HTR-8/SVneo (cell line): Measurements from ENCODE around the gene ABTB1.
"Not testable (repeated sequence)": the region's sequence is repeated elsewhere in the genome, so short reads cannot be mapped to it uniquely, and the experiment has no call there.

Source experiments
- DNase-seq: peaks from one replicate; pipeline ENCODE4 v3.0.0; 2011; ENCODE audit warnings: low spot score, mixed read lengths; ENCODE audit not compliant: insufficient read length
- FAIRE-seq: peaks from 2 replicates; lab custom pipeline; 2011; peaks lifted over from hg19 to GRCh38; lab: Jason Lieb, UNC

ABTB1 gene

DNA sequence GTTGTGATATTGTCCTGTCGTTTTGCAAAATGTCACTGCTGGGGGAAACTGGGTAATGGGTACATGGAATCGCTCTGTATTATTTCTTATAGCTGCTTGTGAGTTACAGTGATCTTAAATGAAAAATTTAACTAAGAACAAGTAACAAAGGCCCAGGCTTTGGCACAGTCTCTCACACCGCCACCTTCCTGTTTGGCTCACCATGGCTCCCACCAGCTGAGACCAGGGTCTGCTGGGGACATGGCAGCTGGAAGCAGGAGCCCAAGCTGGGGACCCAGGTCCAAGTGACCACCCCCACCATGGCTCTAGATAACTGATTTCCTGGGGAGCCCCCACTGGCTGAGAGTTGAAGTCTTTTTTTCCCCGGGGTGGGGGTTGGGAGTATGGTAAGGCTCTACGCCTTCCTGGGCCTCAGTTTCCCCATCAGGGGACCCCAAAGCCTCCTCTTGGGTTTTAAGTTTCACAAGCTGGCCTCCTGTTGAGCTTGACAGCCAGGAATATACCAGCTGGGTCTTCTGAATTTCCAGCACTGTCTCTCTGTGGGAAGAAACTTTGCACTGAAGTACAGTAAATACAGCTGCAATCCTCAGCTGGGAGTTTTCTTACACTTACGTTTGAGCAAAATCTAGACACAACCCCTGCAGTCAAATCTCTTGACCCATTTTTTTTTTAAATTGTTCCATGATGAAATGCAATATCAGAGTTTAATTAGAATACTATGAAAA is 26.1 kb downstream of the ABTB1 start:
- FAIRE-seq (no peak), DNase-seq (no peak)

DNA sequence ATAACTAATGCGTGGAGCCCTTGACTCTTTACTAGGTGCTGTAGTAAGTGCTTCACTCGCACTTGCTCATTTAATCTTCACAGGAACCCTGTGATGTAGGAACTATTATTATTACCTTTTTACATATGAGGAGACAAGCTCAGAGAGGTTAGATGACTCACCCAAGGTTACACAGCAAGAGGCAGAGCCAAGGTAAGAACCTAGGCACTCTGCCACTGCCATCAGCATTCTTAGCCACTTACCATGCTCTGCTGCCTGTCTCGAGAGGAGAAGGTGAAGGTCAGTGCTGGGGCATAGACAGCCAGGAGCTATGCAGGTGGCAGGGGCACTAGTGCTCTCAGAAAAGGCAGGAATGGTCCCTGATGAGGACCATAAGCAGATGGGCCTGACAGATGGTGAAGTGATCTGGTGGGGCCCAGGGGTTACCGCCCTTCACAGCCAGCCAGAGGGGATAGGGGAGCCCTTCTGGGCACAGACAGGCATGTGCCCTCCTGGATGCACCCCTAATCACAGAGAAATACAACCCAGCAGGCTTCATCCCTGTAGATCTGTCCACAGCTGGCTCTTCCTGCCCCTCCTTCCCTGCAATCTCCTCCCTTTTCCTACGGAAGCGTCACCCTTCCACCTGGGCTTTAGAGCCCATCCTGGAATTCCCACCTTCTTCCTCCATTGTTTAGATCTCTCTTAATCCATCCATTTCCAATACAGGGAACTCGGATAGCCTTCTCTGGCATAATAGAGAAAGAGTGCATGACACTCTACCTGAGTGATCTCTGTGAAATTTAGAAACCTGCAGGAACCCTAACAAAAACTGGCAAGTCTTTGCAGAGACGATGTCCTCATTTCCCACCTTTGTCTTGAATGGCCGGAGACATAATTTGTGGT is 26.9 kb downstream of the ABTB1 start:
- DNase-seq: no peak
- FAIRE-seq: no peak

DNA sequence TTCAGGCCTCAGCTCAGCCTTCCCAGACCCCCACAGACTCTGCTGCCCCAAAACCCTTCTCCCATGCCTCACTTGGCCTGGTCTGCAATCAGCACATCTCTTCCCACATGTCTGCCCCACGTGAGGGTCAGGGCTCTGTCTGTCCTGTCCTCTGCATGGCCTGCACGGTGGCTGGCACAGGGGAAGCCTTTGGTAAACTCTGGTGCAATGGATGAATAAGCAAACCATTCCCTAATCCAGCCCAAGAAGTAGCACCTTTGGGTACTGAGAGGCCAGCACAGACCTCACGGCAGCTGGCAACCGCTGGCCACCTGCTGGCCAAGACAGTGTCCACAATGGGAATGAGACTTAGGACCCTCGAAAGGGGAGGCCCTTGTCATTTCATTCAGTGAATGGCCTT is 27.7 kb downstream of the ABTB1 start:
- no peak for DNase-seq
- FAIRE-seq: no peak

DNA sequence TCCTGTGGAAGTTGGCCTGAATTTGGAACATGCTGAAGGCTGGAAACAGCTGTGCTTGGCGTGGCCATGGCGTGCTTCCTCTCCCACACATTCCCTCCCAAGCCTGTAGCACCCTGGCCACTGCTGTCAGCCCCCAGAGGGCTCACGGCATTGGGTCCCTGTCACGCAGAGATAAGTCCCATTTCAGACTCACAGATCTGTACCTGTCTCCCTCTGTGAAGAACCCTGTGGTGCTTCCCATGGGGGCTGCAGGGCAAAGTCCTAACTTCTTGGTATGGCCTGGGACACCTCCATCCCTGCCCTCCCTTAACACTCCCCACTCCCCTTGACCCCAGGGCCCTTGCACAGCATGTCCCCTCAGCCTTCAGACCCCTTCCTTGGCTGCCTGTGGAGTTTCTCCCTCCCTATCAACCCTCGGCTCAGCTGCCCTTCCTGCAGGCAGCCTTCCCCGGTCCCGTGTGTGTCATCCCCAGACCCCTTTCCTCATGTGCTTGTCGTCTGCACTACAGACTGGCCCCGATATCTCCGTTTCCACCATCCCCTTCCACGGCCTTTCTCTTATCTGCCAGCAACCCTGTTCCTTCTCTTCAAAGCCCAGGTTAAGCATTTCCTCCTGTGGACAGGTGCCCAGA is 28.6 kb downstream of the ABTB1 start:
- no peak for DNase-seq
- no peak for FAIRE-seq

DNA sequence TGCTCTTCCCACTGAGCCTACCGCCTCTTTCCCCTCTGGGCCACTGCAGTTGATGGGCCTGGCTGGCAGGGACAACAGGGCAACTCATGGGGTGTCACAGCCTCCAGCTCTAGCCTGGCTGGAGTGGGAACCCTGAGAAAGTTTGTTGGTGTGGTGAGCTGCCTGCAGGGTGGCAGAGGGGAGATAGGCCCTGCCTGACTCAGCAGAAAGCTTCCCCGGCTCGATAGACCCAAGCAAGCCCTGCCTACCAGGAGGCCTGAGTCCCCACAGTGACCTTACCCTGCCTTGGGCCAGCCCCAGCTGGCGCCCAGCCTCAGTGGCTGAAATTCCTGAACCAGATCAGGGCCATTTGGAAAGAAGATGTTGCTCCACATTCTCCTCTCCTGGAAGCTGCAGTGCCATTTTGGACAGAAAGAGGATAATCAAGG is 29.4 kb downstream of the ABTB1 start:
- DNase-seq: no peak
- FAIRE-seq: no peak

DNA sequence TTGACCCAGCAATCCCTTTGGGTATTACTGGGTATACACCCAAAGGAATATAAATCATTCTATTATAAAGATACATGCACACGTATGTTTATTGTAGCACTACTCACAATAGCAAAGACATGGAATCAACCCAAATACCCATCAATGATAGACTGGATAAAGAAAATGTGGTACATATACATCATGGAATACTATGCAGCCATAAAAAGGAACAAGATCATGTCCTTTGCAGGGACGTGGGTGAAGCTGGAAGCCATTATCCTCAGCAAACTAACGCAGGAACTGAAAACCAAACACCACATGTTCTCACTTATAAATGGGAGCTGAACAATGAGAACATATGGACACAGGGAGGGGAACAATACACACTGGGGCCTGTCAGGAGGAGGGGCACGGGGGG is 32.1 kb downstream of the ABTB1 start:
- DNase-seq, FAIRE-seq: not testable (repeated sequence)

DNA sequence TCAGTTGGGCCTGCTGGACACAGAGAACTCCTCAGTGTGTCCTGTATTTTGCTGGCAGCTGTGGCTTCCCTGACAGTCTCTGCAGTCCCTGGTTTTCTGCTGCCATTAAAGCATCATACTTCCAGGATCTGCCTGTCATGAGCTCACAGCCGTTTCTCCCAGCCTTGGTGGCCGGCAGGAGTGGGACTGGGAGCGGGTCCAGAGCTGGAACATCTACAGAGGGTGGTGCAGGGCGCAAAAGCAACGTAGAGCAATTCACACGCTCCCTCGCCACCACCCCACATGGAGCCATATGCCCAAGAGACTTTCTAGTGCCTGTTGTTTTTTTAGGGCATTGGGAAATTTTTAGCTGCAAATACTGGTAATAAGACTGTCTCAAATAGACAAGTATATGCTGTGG is 33.6 kb downstream of the ABTB1 start:
- DNase-seq (no peak), FAIRE-seq (no peak)

DNA sequence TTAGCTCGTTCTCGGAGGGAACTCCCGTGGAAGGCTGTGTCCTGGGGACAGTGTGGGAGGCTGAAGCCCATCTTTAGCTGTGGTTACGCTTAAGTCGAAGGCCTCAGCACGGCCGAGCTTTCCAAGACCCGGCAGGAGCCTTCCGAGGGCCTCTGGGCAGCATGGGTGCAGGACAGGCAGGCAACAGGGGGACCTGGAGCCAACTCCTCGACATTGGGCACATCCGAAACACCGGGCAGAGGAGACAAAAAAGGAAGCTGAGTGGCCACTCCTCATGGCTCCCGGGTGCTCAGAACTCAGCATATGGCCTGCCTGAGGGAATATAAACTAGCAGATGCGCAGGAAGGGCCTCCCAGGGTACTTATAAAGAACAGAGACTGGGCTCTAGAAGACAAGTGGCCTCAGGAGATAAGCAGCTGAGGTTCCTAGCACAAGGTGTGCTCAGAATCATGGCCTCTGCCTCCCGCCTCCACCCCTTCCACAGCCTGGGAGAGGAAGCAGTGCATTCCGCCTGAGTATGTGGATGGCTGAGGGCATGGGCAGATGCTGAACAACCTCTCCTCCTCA is 34.1 kb downstream of the ABTB1 start:
- no peak for DNase-seq
- no peak for FAIRE-seq

DNA sequence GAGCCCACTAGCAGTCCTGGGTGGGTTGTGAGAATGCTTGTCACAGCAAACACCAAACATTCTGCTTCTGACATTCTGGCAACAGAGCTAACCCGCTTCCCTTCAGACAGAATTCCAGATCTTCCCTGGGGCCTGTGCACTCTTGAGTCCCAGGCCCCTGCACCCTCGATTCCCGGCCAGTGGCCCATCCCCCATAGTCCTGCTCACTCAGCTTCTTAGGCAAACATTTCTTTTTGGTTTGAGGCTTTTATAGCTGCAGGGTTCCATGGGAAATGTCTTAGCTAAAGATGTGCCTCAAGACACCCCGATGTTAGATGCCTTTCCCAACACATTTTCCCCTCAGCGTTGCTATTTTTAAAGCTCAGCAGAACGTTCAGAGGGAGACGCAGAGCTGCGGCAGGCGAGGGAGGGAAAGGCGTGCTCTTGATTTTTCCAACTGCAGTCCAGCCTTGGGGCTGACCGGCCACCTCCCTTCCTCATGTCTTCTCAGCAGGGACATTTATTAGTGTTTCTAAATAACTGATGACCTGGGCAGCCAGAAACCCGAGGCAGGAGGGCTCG is 35.2 kb downstream of the ABTB1 start:
- FAIRE-seq (no peak), DNase-seq (no peak)

DNA sequence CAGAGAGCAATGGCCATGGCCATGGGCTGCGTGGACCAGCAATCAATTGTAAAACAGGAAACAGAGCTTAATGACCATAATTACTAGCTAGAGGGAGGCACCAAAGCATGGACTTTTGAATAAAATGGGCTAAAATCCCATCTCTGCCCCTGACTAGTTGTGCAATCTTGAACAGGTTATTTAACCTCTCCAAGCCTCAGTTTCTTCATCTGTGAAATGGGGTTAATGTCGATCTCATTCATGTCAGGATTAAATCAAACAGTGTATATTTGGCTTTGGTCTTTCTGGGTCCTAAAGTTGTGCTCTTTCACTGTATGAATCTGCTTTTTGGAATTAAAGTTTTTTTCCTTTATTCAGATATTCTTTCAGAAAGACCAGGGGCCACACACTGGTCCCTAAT is 36.1 kb downstream of the ABTB1 start:
- DNase-seq: no peak
- no peak for FAIRE-seq

DNA sequence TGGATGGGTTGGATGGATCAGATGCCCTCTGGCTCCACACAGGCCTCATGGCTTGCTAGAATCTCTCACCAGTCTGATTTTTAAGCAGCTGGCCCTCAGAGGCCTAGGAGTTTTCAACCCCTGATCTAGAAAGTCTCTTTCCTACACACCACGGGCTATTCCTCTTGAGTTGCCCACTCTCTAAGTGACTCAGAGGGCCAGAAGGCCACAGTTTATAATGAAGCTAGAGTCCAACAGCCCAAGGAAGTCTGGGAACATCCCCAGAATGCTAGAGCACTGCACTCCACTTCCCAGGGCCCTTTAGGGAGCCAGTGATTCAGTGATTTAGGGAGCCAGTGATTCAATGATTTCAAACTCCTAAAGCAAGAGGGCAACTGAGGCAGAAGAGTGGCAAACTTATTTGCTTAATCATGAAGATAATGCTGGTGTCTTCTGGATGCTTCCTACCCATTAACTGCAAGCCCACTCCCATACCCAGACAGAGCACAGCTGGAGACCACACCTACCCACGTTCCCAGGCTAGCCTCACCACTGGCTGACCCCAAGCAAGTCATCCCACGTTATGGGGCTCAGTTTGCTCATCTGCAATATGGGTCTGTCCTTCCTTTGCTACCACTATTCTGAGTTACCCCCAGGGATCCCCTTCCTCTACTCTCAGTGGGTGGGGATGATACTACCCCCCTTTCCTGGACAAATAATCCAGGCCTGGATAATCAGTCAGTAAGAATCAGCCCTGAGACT is 36.7 kb downstream of the ABTB1 start:
- DNase-seq: no peak
- FAIRE-seq: no peak

DNA sequence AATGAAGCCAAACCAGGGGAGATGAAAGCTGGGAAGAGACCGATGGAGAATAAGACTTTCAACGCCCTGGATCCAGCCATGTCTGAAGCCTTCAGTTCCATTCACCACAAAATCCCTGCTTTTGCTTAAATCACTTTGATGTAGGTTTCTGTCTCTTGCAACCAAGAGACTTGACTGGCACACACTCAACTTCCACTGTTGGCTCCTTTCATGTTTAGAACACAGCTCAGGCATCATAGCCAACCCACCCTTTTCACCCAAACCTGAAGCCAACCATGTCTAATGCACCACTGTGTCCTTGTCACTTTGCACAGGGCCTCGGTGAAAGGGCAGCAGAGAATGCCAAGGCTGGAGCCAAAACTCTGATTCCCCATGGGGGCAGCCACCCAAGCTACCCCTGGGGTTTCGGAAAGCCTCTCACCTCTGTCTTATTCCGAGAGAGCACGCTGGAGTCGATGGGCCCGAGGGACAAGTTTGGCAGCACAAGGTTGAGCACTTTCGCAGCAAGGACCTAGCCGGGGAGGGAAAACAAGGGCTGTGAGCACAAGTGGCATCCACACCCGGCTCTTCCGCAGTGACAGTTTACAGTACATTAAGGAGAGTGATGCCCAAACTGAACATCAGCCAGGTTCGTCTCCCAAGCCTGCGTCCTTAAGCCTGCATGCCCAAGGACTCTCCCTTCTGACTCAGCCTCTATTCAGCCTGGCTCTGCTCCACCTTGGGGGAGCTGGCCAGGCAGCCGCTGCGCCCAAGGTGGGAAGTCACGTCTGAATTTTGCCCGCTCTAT is 37.6 kb downstream of the ABTB1 start:
- FAIRE-seq (no peak), DNase-seq (no peak)

DNA sequence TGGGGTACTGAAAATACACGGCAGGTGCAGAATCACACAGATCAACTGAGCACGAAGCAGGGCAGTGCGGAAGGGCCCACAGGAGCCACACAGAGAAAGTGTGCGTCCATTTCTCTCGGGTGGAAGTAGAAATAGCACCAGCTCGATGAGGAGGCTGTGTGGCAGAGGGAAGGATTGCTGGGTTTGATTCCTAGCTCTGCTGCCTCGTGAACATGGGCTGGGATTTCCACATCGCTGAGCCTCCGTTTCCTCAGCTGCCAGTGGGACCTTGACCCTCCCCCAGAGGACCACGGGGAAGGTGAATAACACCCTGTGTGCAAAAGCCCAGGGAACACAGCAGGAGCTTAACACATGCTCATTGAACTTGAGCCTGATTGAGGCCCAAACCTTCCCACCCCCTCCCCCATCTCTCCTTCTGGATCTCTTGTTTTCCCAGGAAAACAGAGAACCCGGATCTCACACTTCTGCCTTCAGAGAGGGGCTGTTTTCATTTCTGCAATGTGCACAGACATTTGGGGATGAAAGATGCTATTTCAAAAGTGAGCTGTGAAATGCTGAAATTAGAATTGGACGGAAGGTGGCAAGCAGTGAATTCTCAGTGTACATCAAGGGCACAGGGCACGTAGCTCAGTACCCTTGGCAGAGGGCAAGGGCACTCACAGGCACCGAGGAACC is 38.4 kb downstream of the ABTB1 start:
- FAIRE-seq: no peak

DNA sequence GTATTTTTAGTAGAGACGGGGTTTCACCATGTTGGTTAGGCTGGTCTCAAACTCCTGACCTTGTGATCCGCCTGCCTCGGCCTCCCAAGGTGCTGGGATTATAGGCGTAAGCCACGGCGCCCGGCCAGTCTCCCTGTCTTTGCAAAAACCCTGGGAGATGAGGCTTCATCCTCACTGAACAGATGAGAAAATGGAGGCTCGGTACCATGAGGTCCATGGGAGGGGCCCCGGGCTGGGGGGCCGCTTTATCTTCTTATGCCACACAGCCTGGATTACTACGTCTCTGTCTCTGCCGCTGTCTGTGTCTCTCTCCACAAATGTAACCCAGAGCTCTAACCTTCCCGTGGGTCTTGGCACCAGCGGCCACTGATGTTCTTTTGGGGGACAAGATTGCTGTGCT is 39.1 kb downstream of the ABTB1 start:
- FAIRE-seq (no peak), DNase-seq (no peak)

More for the DNA sequence above, 38.4 kb downstream of the ABTB1 start:
- DNase-seq: no peak

DNA sequence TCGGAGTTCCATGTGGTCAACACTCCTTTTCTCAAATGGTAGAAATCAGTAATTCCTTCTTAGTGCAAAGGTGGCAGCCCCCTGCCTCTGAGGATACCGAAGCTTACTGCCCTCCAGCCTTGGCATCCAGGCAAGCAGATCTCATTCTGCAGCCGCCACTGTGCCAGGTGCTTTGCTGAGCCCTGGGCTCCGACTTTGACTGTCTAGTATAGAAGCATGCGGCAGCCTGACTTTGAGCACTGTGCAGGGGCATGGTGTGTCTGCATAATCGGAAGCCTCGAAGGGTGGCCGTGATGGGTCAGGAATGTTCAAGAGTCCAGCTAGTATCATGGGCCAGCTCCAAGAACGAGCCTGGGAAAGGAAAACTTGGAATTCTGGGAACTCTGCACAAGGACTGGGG is 39.7 kb downstream of the ABTB1 start:
- no peak for DNase-seq

DNA sequence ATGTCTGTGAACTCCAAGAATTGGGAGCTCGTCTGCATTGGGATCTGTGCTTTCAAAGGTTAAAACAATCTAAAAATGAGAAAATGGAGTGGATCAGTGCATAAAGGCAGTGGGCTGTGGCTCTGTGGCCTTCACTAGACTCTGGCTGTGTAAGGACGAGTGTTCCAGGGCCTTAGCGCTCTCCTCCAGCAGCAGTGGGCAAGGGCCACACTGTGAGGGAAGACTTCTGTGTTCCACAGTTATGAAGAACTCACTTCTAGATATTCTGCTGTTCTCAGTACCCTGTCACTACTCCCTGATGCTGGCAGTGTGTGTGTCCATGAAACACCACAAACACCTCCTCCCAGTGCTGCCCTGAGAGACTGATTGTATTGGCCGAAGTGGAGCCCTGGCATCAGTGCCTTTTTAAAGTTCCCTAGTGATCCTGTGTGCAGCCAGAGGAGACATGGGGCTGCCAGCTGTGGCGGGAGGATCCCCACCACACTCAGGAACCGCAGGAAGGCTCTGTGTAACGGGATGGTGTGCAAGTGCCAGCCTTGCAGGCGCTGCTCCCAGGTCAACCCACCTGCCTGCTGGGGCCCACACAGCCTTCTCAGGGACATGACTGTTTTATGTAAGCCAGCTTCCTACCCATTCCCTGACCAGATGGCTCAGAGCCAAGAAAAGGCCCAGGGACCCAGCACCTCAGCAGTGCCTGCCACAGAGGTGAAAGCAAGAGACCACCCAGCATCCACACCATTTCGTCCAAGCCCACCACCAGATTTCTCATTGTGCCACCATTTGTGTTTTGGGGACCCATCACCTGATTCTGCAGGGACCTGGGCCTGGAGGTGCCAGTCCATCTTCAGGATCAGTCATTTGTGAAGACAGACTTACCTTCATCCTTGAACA is 40.4 kb downstream of the ABTB1 start:
- no peak for DNase-seq

More for the DNA sequence above, 39.7 kb downstream of the ABTB1 start:
- no peak for FAIRE-seq

DNA sequence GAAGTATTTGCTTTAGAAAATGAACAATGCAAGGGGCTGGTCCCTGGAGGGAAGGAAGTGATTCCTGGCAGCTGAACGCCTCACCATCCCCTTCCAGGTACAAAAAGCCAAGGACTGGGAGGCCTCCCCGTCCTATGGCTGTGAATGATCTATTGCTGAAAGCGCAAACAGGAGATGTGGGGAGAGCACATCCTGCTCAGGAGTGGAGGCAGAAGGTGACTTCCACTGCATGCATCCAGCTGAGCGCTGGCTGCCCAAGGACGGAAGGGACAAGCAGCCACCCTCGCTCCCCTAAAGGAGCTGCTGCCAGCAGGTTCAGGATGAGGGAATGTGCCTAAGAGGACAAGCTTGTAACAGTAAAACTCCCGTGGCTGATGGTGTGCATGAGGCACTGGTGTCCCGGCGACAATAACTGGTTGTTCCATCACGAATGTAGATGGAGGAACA is 41.4 kb downstream of the ABTB1 start:
- DNase-seq: no peak
- FAIRE-seq: no peak

More for the DNA sequence above, 40.4 kb downstream of the ABTB1 start:
- no peak for FAIRE-seq
